ENCODE measurements around the gene POLG2. TPM values are rescaled to one million over a fixed set of nuclear protein-coding genes. Genes with fewer than 3 reads are reported as not detected.

POLG2 gene
- total and polyA plus RNA-seq, 9 of the 15 experiments (the other 6 are each of a cell fraction or from before 2014, with no cell fraction given), result 13.4 to 44.8 (median 37.0) TPM

- no peak for TF ChIP-seq ZNF398 (CRISPR knock-in tag; IDR thresholded peaks at IDR 0.05)
- TF ChIP-seq, protein P1, sequence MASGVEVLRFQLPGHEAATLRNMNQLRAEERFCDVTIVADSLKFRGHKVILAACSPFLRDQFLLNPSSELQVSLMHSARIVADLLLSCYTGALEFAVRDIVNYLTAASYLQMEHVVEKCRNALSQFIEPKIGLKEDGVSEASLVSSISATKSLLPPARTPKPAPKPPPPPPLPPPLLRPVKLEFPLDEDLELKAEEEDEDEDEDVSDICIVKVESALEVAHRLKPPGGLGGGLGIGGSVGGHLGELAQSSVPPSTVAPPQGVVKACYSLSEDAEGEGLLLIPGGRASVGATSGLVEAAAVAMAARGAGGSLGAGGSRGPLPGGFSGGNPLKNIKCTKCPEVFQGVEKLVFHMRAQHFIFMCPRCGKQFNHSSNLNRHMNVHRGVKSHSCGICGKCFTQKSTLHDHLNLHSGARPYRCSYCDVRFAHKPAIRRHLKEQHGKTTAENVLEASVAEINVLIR (CRISPR knock-in tag; IDR thresholded peaks at IDR 0.05), result no peak
- TF ChIP-seq, protein P2, sequence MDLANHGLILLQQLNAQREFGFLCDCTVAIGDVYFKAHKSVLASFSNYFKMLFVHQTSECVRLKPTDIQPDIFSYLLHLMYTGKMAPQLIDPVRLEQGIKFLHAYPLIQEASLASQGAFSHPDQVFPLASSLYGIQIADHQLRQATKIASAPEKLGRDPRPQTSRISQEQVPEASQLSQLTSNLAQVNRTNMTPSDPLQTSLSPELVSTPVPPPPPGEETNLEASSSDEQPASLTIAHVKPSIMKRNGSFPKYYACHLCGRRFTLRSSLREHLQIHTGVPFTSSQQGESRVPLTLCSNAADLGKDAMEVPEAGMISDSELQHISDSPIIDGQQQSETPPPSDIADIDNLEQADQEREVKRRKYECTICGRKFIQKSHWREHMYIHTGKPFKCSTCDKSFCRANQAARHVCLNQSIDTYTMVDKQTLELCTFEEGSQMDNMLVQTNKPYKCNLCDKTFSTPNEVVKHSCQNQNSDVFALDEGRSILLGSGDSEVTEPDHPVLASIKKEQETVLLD (IDR thresholded peaks at IDR 0.05), result no peak
- no peak for TF ChIP-seq ZNF184 (CRISPR knock-in tag; IDR thresholded peaks at IDR 0.05)
- TF ChIP-seq FOSL1 (tag; conservative IDR thresholded peaks at IDR 0.05), result no peak; the same call in 1 of the 2 replicates
- TF ChIP-seq ZNF583 (CRISPR knock-in tag; IDR thresholded peaks at IDR 0.05), result no peak
- no peak for TF ChIP-seq U2AF1 (optimal IDR thresholded peaks at IDR 0.05; ENCODE audit: low read depth, low read length)
- no peak for TF ChIP-seq STAT5A (IDR thresholded peaks at IDR 0.05; ENCODE audit: borderline replicate concordance, low read length)
- peak; percentile 35; the same call in 1 of the 2 replicates for TF ChIP-seq MTA3 (IDR thresholded peaks at IDR 0.05; ENCODE audit: borderline replicate concordance)
- TF ChIP-seq PKNOX1 (IDR thresholded peaks at IDR 0.05), result no peak
- TF ChIP-seq GTF2A2 (tag; IDR thresholded peaks at IDR 0.05), result no peak
- TF ChIP-seq NUFIP1 (IDR thresholded peaks at IDR 0.05; ENCODE audit: partially characterized antibody), result no peak
- no peak; the same call in 1 of the 2 replicates for TF ChIP-seq ZNF316 (IDR thresholded peaks at IDR 0.05)
- TF ChIP-seq, protein P3, sequence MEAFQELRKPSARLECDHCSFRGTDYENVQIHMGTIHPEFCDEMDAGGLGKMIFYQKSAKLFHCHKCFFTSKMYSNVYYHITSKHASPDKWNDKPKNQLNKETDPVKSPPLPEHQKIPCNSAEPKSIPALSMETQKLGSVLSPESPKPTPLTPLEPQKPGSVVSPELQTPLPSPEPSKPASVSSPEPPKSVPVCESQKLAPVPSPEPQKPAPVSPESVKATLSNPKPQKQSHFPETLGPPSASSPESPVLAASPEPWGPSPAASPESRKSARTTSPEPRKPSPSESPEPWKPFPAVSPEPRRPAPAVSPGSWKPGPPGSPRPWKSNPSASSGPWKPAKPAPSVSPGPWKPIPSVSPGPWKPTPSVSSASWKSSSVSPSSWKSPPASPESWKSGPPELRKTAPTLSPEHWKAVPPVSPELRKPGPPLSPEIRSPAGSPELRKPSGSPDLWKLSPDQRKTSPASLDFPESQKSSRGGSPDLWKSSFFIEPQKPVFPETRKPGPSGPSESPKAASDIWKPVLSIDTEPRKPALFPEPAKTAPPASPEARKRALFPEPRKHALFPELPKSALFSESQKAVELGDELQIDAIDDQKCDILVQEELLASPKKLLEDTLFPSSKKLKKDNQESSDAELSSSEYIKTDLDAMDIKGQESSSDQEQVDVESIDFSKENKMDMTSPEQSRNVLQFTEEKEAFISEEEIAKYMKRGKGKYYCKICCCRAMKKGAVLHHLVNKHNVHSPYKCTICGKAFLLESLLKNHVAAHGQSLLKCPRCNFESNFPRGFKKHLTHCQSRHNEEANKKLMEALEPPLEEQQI (IDR thresholded peaks at IDR 0.05), result no peak
- TF ChIP-seq ZBED1 (IDR thresholded peaks at IDR 0.05), result no peak; the same call in 1 of the 2 replicates
- no peak for TF ChIP-seq FUS (optimal IDR thresholded peaks at IDR 0.05; ENCODE audit: low read depth, low read length)
- 0 out of 2 replicates have a peak, but pooled peaks have one; percentile 26 for TF ChIP-seq ZNF41 (CRISPR knock-in tag; conservative IDR thresholded peaks at IDR 0.05)
- no peak for TF ChIP-seq ELF1 (tag; IDR thresholded peaks at IDR 0.05)
- no peak for TF ChIP-seq ZKSCAN1 (IDR thresholded peaks at IDR 0.05; ENCODE audit: low read depth, low read length)
- no peak for TF ChIP-seq ZNF695 (CRISPR knock-in tag; IDR thresholded peaks at IDR 0.05)
- no peak for TF ChIP-seq MTF1 (CRISPR knock-in tag; IDR thresholded peaks at IDR 0.05; ENCODE audit: borderline replicate concordance)
- TF ChIP-seq NRF1 (conservative IDR thresholded peaks at IDR 0.05 in 1 of 2, IDR thresholded peaks at IDR 0.05 in 1 of 2), result peak; percentile 46 to 62
Observed at GRCh38 chr17:64505340-64506200, 8.7 kb upstream of the POLG2 start (continued).
